Coronary artery (tissue), 2 donors: ENCODE results near the gene SUN2.

ENCODE experiments used
- DNase-seq: peaks from one replicate; pipeline ENCODE4 v3.0.0-alpha.2; 2017; ENCODE audit warnings: low spot score
- H3K27ac ChIP-seq, 2 donors: fragments of 200-600 bp; sonication (generic); one replicate each; pipeline ENCODE4 v1.5.1; 2016 to 2019
- H3K4me3 ChIP-seq: fragments of 200-600 bp; sonication (generic); 2 replicates; pipeline ENCODE4 v1.5.1; 2016; ENCODE audit warnings: mild to moderate bottlenecking, moderate library complexity
- TF ChIP-seq, protein P1 (sequence below): fragments of 200-600 bp; sonication (generic); IDR thresholded peaks from one replicate; pipeline ENCODE4 v1.5.1; 2019; ENCODE audit warnings: antibody characterized with exemption

SUN2 gene

DNA sequence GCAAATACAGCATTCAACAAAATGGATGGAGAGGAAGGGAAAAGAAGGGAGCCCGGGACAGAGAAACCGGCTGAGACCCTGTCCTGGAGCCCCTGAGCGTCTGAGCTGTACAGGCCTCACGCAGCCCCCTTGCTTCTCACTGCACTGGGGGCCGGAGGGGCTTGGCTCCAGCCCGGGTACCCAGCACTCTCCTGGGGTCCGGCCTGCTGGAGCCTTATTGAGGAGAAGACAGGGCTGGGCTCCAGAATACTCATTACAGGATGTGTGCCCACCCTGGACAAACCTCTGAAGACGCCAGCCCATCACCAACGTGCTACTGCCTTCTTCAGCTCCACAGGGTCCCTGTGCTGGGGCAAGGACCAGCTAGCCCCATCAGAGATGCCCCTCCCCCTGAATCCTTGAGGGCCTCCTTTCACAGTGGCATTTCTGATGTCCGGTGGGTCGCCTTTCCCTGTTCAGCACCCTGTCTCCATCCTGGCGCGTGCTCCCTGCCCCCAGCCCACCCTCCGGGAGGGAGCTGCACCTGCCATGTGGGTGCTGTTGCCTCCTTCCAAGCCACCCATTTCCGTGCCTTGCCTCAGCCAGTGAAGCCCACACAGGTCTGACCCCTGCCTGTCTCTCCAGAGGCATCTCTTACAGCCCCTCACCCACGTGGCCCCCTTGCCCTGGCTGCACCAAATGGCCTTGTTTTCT is 14.6 kb upstream of the SUN2 start:
- no peak for DNase-seq
- TF ChIP-seq, protein P1, sequence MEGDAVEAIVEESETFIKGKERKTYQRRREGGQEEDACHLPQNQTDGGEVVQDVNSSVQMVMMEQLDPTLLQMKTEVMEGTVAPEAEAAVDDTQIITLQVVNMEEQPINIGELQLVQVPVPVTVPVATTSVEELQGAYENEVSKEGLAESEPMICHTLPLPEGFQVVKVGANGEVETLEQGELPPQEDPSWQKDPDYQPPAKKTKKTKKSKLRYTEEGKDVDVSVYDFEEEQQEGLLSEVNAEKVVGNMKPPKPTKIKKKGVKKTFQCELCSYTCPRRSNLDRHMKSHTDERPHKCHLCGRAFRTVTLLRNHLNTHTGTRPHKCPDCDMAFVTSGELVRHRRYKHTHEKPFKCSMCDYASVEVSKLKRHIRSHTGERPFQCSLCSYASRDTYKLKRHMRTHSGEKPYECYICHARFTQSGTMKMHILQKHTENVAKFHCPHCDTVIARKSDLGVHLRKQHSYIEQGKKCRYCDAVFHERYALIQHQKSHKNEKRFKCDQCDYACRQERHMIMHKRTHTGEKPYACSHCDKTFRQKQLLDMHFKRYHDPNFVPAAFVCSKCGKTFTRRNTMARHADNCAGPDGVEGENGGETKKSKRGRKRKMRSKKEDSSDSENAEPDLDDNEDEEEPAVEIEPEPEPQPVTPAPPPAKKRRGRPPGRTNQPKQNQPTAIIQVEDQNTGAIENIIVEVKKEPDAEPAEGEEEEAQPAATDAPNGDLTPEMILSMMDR = no peak
- no peak overlapping the region for H3K27ac ChIP-seq
- no peak overlapping the region for H3K4me3 ChIP-seq

DNA sequence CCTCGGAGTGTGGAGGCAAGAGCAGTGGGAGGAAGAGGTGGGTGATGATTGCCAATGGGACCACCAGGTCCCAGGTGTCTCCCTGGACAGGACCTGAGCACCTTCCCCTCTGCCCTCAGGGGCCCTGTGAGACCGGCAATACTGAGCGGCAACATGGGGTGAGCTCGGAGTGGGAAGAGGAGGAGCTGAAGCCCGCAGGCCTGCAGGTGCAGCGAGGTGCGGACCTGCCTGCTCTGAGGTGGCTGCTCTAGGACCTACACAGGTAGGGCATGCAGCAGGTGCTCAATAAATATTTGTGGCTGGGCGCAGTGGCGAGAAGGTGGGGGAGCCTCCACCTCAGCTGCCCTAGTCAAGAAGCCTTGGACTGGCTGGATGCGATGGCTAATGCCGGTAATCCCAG is 12.2 kb upstream of the SUN2 start:
- no peak overlapping the region for H3K4me3 ChIP-seq
- TF ChIP-seq, protein P1 = no peak
- DNase-seq = no peak
- H3K27ac ChIP-seq = no peak overlapping the region

DNA sequence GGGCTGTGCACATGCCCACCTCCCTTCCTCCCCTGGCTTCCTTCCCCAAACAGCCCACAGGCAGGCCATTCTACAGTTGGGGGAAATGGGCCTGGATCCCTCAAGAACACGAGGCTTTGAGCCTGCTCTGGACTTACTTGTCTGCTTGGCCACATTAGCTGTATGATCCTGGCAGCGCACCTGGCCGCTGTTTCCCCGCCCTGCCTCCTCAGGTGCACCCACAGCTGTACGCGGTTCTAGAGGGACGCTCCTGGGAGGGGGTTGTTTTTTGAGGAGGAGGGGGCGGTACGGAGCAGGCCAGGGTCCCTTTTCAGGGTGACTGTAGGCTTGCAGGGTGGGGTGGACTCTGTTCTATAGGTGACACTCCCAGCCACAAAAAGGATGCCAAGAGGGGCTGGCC is 11.5 kb upstream of the SUN2 start:
- Histone ChIP-seq H3K4me3 (no peak overlapping the region), H3K27ac (no peak overlapping the region)
- TF ChIP-seq, protein P1 = no peak
- DNase-seq = no peak

DNA sequence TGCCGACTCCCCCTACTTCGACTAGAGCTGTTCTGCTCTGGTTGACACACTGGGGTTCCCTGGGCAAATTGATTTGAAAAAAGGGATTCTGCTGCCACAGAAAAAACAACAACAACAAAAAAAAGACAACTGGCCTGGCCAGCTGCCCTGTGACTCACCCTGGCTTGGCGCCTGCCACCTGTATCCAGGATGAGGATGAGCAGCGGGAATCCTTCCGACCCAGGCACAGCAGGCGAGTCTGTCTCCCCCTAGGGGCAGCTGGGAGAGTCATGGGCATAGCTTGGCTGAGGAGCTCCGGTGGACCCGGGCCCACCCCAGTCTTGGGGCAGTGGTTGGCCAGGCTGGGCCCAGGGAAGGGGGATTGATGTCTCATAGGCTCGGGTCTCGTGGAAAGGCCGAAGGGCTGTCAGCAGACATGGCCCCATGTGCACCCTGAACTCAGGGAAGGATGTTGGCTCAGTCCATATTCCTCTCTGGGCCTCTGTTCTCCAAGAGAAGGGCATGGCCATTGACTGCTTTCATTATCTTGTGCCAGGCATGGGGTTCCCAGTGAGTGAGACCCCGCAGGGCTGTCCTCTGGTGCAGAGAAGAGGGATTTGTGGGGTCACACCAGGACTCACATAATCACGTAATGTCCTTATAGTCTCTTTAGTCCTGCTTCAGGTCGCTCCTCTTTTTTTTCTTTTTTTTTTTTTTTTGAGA is 10.4 kb upstream of the SUN2 start:
- H3K27ac ChIP-seq = no peak overlapping the region
- TF ChIP-seq, protein P1 = peak; percentile 51
- no peak overlapping the region for H3K4me3 ChIP-seq
- no peak for DNase-seq

DNA sequence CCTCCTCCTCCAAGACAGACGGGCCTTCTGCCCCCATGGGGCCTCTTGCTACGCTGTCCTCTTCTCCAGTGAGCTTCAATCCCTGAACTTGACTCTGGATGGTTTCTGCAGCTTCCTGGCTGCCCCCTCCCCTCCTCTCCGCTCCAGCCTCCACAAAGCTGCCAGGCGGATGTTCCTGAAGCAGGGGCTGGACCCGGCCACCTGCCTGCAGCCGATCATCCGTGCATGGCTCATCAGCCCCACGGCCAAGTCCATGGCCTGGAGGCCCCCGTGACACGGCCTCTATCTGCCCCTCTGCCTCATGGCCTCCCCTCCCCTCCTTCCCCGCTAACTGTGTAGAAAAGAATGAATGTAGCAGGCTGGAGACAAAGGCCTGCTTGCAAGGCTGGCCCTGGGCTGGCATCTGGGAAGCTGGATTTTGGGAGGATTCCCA is 6.8 kb upstream of the SUN2 start:
- TF ChIP-seq, protein P1 = no peak
- Histone ChIP-seq H3K4me3 (no peak overlapping the region), H3K27ac (no peak overlapping the region)
- DNase-seq = no peak

DNA sequence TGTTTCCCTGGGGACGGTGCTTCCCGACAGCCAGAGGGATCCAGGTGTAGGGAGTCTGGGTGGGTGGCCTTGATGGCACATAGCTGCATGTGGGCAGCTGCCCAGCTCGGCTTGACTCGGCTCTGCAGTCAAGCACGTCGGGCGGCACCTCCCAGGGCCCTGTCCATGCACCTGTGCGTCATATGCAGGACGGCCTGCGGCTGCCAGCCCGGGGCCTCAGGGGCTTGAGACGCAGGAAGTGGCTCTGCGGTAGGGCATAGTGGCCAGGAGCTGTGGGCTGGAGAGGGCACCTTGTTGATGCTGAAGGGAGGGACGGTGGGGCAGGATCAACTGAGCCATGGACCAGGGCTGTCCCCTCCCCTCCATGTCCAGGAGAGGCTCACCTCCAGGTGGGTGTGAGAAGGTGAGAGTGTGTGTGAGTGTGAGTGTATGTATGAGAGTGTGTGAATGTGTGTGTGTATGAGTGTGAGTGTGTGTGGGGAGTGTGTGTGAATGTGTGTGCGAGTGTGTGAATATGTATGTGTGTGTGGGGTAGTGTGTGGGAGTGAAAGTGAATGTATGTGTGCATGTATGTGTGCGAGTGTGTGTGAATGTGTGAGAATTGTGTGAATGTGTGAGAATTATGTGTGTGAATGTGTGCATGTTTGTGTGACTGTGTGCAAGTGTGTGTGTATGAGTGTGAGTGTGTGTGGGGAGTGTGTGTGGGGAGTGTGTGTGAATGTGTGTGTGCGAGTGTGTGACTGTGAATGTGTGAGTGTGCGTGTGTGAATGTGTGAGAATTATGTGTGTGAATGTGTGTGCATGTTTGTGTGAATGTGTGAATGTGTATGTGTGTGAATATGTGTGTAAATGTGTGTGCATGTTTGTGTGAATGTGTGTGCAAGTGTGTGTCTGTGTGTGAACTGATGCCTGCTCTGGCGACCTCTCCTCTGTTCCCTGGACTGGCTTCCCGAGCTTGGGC is 5.7 kb upstream of the SUN2 start:
- H3K27ac ChIP-seq = no peak overlapping the region
- no peak overlapping the region for H3K4me3 ChIP-seq
- DNase-seq = no peak
- TF ChIP-seq, protein P1 = no peak
